Pancreas (tissue), 10 donors: Measurements from ENCODE around the gene PLEK2. TPM values are rescaled to one million over a fixed set of nuclear protein-coding genes. Genes with fewer than 3 reads are reported as not detected.

Experiments used
- ATAC-seq, 4 donors: fragments of 200-7000 bp; cut with Tn5 transposase; one replicate each; pipeline versions ENCODE4 v1.8.0 to v1.9.1; 2020; ENCODE audit warnings: mild to moderate bottlenecking in 4 of 4, moderate library complexity in 4 of 4
- DNase-seq, 6 donors: peaks; one replicate each; pipeline ENCODE4 v3.0.0-alpha.2; 2020
- FAIRE-seq: peaks from 2 replicates; lab custom pipeline; 2012; peaks lifted over from hg19 to GRCh38; lab: Jason Lieb, UNC
- H3K27ac ChIP-seq, 4 donors: fragments of 200-600 bp; sonication (generic); 1 replicate in 3 of 4; 2 replicates in 1 of 4; pipeline versions ENCODE4 v1.5.0 to v1.8.0; 2020
- H3K27me3 ChIP-seq, 4 donors: fragments of 200-600 bp; one replicate each; pipeline ENCODE4 v1.8.0; 2021
- H3K36me3 ChIP-seq, 3 donors: fragments of 200-600 bp; sonication (generic) in 1 of 3; one replicate each; pipeline versions ENCODE4 v1.5.0 to v1.8.0; 2020 to 2021
- H3K4me1 ChIP-seq, 3 donors: fragments of 200-600 bp; one replicate each; pipeline ENCODE4 v1.8.0; 2021
- H3K4me3 ChIP-seq, 4 donors: fragments of 200-600 bp; sonication (generic) in 2 of 4; one replicate each; pipeline versions ENCODE4 v1.5.0 to v1.8.0; 2020 to 2021
- H3K9me3 ChIP-seq, 4 donors: fragments of 200-600 bp; one replicate each; pipeline ENCODE4 v1.8.0; 2021
- WGBS, 2 donors: extraction: QIAGEN DNeasy Blood & Tissue Kit; methylation state at CpG; one replicate each; pipeline ENCODE4 v1.1.7; 2013; 5-methylcytosine and 5-hydroxymethylcytosine counted together
- intact Hi-C, 3 donors: fragments of 100-400 bp; cut with DNase I; formaldehyde crosslinking; loops; one replicate each; pipeline versions ENCODE4 v1.11.1 to v1.14.2; 2022
- polyA plus RNA-seq, 2 donors: library from polyadenylated mRNA; stranded (reverse); fragments of 200-250 nt; gene quantifications; one replicate each; pipeline ENCODE4 v1.2.3, GENCODE V29; 2013
- total RNA-seq, 6 donors: library from RNA; stranded (reverse); fragmentation: NEBNext Ultra II Directional in 4 of 6; extraction: Animal tissue kit (Norgen Biotek cat#: 25700) in 4 of 6; gene quantifications; one replicate each; pipeline versions ENCODE4 v1.2.1 to v1.2.4, GENCODE V29; 2021 to 2023
- TF ChIP-seq, protein P1 (sequence below), 4 donors: fragments of 200-600 bp; sonication (generic) in 3 of 4; IDR thresholded peaks; one replicate each; pipeline versions ENCODE4 v1.5.0 to v1.8.0; 2021; ENCODE audit warnings: antibody characterized with exemption in 4 of 4
- donor health status: healthy with polysubstance abuse.
- donor health status: DM: no; HTN: no; CAD: no; lungs with moderate emphysema.
- donor health status: DM: no; HTN: no; CAD: no.
- donor health status: control.
- donor health status: control.
- donor health status: Bipolar disorder and iron deficiency.
- donor health status: DM: yes; HTN: yes; CAD: no.
- donor health status: DM: no; HTN: no; CAD: no.
- donor health status: DM: no; HTN: no; CAD: no.
- donor health status: DM: yes; HTN: yes; CAD: no.

Gene PLEK2
- total and polyA plus RNA-seq, 8 donors = 4.0 to 9.9 (median 6.6) TPM

DNA sequence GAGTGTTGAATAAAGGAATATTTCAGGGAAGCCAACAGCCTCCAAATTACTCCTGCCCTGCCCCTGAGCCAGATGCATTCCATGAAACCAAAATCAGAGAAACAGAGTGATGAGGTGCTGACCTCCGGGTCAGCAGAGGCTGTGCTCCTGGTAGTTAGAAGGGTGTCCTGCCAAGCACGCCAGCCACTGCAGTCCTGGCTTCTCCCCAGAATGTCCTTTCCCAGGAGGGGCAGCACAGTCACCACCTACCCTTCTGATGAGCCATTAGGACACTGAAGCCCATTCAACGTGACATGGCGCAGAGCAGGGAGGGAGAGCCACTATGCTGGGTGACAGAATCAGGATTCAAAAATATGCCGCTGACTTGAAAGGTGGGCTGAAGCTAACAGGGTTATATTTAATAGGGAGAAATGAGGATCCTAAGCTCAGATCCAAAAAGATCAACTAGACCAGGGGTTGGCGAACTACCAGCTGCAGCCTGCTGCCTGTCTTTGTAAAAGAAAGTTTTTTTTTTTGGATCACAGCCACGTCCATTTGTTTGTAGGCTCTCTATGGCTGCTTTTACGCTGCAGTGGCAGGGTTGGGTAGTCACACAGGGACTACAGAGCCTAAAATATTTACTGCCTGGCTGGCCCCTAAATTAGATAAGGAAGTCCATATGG is 34.5 kb upstream of the PLEK2 start:
- 47% methylated on average over 8 of the region's 8 CpGs for WGBS, 2 donors
- peak overlapping the region in 2 of 4 donors; percentile 16 to 51 for H3K27ac ChIP-seq

DNA sequence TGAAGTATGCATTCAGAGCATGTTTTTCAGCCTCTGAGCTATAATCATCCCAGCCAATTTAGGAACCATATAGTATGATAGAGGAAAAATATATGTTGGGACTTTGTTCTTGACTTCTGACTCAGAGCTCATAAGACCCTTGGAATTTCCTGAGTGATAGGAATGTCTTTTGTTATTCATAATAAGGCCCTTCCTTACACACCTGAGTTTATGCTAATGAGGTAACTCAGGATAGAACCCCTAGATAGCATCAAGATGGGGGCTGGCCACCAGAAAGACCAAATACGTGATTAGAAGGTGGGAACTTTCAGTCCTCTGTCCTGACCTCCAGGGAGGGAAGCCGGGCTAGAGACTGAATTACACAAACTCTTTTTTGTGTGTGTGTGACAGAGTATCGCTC is 32.4 kb upstream of the PLEK2 start:
- no peak for ATAC-seq
- 88 to 95% methylated on average over 3 of the region's 3 CpGs for WGBS, 2 donors

More for the DNA sequence above, 34.5 kb upstream of the PLEK2 start:
- Histone ChIP-seq H3K4me3 (no peak overlapping the region), H3K36me3 (no peaks in the 10 kb centered on the region), H3K9me3 (no peaks in the 10 kb centered on the region), H3K4me1 (peaks cover 8 to 20% (median 18%) of the 10 kb centered on the region in 3 donors), H3K27me3 (no peaks in the 10 kb centered on the region)
- FAIRE-seq (no peak), DNase-seq (peak in 1 of 6 donors; percentile 48), ATAC-seq (peak; percentile 33 to 54 (median 50))
- intact Hi-C loops = no loop called here
- TF ChIP-seq, protein P1, sequence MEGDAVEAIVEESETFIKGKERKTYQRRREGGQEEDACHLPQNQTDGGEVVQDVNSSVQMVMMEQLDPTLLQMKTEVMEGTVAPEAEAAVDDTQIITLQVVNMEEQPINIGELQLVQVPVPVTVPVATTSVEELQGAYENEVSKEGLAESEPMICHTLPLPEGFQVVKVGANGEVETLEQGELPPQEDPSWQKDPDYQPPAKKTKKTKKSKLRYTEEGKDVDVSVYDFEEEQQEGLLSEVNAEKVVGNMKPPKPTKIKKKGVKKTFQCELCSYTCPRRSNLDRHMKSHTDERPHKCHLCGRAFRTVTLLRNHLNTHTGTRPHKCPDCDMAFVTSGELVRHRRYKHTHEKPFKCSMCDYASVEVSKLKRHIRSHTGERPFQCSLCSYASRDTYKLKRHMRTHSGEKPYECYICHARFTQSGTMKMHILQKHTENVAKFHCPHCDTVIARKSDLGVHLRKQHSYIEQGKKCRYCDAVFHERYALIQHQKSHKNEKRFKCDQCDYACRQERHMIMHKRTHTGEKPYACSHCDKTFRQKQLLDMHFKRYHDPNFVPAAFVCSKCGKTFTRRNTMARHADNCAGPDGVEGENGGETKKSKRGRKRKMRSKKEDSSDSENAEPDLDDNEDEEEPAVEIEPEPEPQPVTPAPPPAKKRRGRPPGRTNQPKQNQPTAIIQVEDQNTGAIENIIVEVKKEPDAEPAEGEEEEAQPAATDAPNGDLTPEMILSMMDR (IDR thresholded peaks at IDR 0.05) = no peak

DNA sequence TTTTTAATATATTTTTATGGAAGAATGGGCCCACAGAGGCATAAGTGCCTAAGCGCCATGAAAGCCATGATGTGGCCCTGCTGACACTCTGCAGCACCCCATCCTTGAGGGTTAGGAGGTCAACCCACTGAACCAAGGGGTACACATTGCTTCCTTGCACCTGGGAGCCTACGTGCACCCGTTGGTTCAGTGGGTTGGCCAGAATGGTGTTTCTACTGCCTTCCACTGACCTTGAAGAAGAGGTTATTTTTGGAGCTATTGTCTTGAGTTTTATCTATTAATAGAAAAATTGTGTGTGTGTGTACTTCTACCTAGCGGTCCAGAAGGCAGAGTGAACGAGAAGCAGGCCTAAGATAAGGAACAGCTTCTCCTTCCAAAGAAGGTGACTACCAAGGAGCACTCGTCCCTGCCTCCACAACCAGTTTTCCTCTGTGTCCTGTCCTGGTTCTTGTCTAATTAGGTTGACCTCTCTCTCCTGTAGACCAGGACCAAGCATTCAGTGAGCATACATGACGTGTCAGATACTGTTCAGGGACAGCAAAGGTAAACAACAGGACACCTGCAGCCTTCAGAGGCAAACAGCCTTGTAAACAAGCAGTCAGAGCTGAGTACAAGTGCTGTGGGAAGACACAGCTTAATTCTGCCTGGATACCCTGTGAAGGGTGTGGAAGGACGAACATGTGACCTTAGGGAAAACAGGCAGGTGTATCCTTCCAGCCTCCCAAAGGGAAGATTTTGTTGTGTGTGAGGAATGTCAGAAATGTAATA is 30.4 kb upstream of the PLEK2 start:
- H3K36me3 ChIP-seq = no peaks in the 10 kb centered on the region
- intact Hi-C loops = no loop called here
- FAIRE-seq (no peak), ATAC-seq (peak; percentile 64 to 85 (median 73)), DNase-seq (peak in 4 of 6 donors; percentile 21 to 64 (median 52))
- H3K27me3 ChIP-seq = no peaks in the 10 kb centered on the region
- no peak overlapping the region for H3K4me3 ChIP-seq
- no peaks in the 10 kb centered on the region for H3K9me3 ChIP-seq
- TF ChIP-seq, protein P1 (IDR thresholded peaks at IDR 0.05) = no peak
- WGBS, 2 donors = 45 to 50% methylated on average over 8 of the region's 8 CpGs
- H3K4me1 ChIP-seq = peaks cover 12 to 40% (median 30%) of the 10 kb centered on the region in 3 donors
- peak overlapping the region in 3 of 4 donors; percentile 45 to 60 (median 51) for H3K27ac ChIP-seq

More for the DNA sequence above, 32.4 kb upstream of the PLEK2 start:
- no peak overlapping the region for H3K27ac ChIP-seq
- no peaks in the 10 kb centered on the region for H3K27me3 ChIP-seq
- no peaks in the 10 kb centered on the region for H3K36me3 ChIP-seq
- H3K9me3 ChIP-seq = no peaks in the 10 kb centered on the region
- intact Hi-C loops = no loop called here
- peaks cover 12 to 40% (median 30%) of the 10 kb centered on the region in 3 donors for H3K4me1 ChIP-seq
- TF ChIP-seq, protein P1 (IDR thresholded peaks at IDR 0.05) = no peak
- DNase-seq = no peak
- no peak for FAIRE-seq
- H3K4me3 ChIP-seq = no peak overlapping the region

DNA sequence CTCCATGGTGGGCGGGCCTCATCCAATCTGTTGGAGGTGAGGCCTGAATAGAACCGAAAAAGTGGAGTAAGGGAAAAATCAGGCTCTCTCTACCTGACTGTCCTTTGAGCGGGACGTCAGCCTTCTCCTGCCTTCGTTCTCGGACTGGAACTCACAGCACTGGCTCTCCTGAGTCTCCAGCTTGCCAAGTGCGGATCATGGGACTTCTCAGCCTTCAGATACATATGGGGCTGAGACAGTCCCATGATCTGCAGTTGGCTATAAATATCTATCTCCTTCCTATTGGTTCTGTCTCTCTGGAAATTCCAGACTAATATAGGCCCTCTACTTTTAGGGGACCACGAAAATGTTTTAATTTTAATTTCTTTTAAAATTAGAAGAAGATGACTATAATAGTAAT is 29.7 kb upstream of the PLEK2 start:
- Histone ChIP-seq H3K4me1 (peaks cover 10 to 34% (median 26%) of the 10 kb centered on the region in 3 donors), H3K9me3 (no peaks in the 10 kb centered on the region), H3K27ac (peak overlapping the region in 3 of 4 donors; percentile 33 to 72 (median 51)), H3K36me3 (no peaks in the 10 kb centered on the region), H3K27me3 (no peaks in the 10 kb centered on the region), H3K4me3 (no peak overlapping the region)
- DNase-seq (no peak), FAIRE-seq (no peak), ATAC-seq (peak in 1 of 4 donors; percentile 2)
- TF ChIP-seq, protein P1 (IDR thresholded peaks at IDR 0.05) = no peak
- intact Hi-C loops = no loop called here
- 66 to 72% methylated on average over 8 of the region's 8 CpGs for WGBS, 2 donors
